ENCODE results near the gene AHRR.
A peak's percentile ranks its signal among the peaks of the same experiment; 100 is the strongest.
"Not testable (repeated sequence)": the region's sequence is repeated elsewhere in the genome, so short reads cannot be mapped to it uniquely, and the experiment has no call there.

AHRR gene

GRCh38 chr5:473551-474192 is 152.2 kb downstream of the AHRR start:
- in situ Hi-C loops (cut with HindIII; ENCODE audit: low sequenced_read_pairs) = no loop called here
- H3K4me3 ChIP-seq (ENCODE audit: low read depth, low read length) = peak overlapping the region; percentile 61
- no peak for TF ChIP-seq CTCF (IDR thresholded peaks at IDR 0.05; ENCODE audit: low read depth, low read length)
- peak; percentile 35 for DNase-seq (ENCODE audit: low read depth, low spot score)

- DNase-seq (ENCODE audit: low read depth, low spot score); in situ Hi-C loops (cut with HindIII; ENCODE audit: low sequenced_read_pairs): not testable (repeated sequence)
- H3K4me3 ChIP-seq (ENCODE audit: low read depth, low read length) = peak overlapping the region; percentile 61
These were observed 152.8 kb downstream of the AHRR start for GRCh38 chr5:474232-474839.

- peak overlapping the region; percentile 18 for H3K4me3 ChIP-seq (ENCODE audit: low read depth, low read length)
- DNase-seq (ENCODE audit: low read depth, low spot score) = no peak
- no peak for TF ChIP-seq CTCF (IDR thresholded peaks at IDR 0.05; ENCODE audit: low read depth, low read length)
- in situ Hi-C loops (cut with HindIII; ENCODE audit: low sequenced_read_pairs) = no loop called here
These were observed 153.5 kb downstream of the AHRR start for GRCh38 chr5:474840-475661.

GRCh38 chr5:475704-476101 is 154.2 kb downstream of the AHRR start:
- H3K4me3 ChIP-seq (ENCODE audit: low read depth, low read length) = no peak overlapping the region
- in situ Hi-C loops (cut with HindIII; ENCODE audit: low sequenced_read_pairs) = no loop called here
- no peak for TF ChIP-seq CTCF (IDR thresholded peaks at IDR 0.05; ENCODE audit: low read depth, low read length)
- no peak for DNase-seq (ENCODE audit: low read depth, low spot score)

GRCh38 chr5:476102-476813 is 154.7 kb downstream of the AHRR start:
- H3K4me3 ChIP-seq (ENCODE audit: low read depth, low read length) = no peak overlapping the region
- DNase-seq (ENCODE audit: low read depth, low spot score) = no peak
- in situ Hi-C loops (cut with HindIII; ENCODE audit: low sequenced_read_pairs) = no loop called here
- no peak for TF ChIP-seq CTCF (IDR thresholded peaks at IDR 0.05; ENCODE audit: low read depth, low read length)

GRCh38 chr5:476814-477175 is 155.3 kb downstream of the AHRR start:
- in situ Hi-C loops (cut with HindIII; ENCODE audit: low sequenced_read_pairs) = no loop called here

More at GRCh38 chr5:476814-477175, 155.3 kb downstream of the AHRR start:
- no peak overlapping the region for H3K4me3 ChIP-seq (ENCODE audit: low read depth, low read length)
- no peak for DNase-seq (ENCODE audit: low read depth, low spot score)
- no peak for TF ChIP-seq CTCF (IDR thresholded peaks at IDR 0.05; ENCODE audit: low read depth, low read length)

All from astrocyte of the spinal cord (primary cell).